Naive thymus-derived CD8-positive, alpha-beta T cell (primary cell): ENCODE measurements around the gene MAPK8IP1. TPM values are rescaled to one million over a fixed set of nuclear protein-coding genes. Genes with fewer than 3 reads are reported as not detected.

Experiments
- ATAC-seq, 2 donors: fragments of 150-1000 bp; cut with Tn5 transposase in 1 of 2; sonication (Bioruptor Pico), chemical (Tn5 transposase) in 1 of 2; 1 replicate in 1 of 2; 2 replicates in 1 of 2; pipeline ENCODE4 v1.10.0; 2021; ENCODE audit warnings: mild to moderate bottlenecking in 2 of 2, moderate library complexity in 2 of 2
- POLR2A ChIA-PET: fragments of 350-600 bp; sonication (Branson Sonifier 250); formaldehyde crosslinking; loops from one replicate; lab custom pipeline; 2021; ENCODE audit warnings: antibody characterized with exemption; lab: Charles Lee
- DNase-seq, 10 donors: peaks; one replicate each; pipeline versions ENCODE4 v3.0.0 to v3.0.0-alpha.2; 2020 to 2022
- H3K27ac Mint-ChIP-seq, 10 donors: one replicate each; pipeline ENCODE4 v1.8.0; 2020 to 2022; ENCODE audit warnings: mild to moderate bottlenecking in 10 of 10, mixed read lengths in 10 of 10, moderate library complexity in 4 of 10, inconsistent platforms in 1 of 10
- H3K27me3 Mint-ChIP-seq, 5 donors: one replicate each; pipeline ENCODE4 v1.8.0; 2021 to 2022; ENCODE audit warnings: mixed read lengths in 5 of 5
- H3K36me3 Mint-ChIP-seq, 3 donors: one replicate each; pipeline ENCODE4 v1.8.0; 2020 to 2022; ENCODE audit warnings: mixed read lengths in 3 of 3, mild to moderate bottlenecking in 2 of 3, inconsistent platforms in 1 of 3
- H3K4me1 Mint-ChIP-seq, 4 donors: one replicate each; pipeline ENCODE4 v1.8.0; 2021 to 2022; ENCODE audit warnings: mixed read lengths in 4 of 4
- H3K4me3 Mint-ChIP-seq, 10 donors: one replicate each; pipeline ENCODE4 v1.8.0; 2020 to 2022; ENCODE audit warnings: mild to moderate bottlenecking in 10 of 10, mixed read lengths in 10 of 10, moderate library complexity in 6 of 10, inconsistent platforms in 1 of 10
- H3K9me3 Mint-ChIP-seq, 9 donors: one replicate each; pipeline ENCODE4 v1.8.0; 2020 to 2022; ENCODE audit warnings: mixed read lengths in 9 of 9, mild to moderate bottlenecking in 3 of 9, inconsistent platforms in 1 of 9, moderate library complexity in 1 of 9
- polyA plus RNA-seq, 3 donors: library from polyadenylated mRNA; unstranded; fragments of 300-500 nt; fragmentation: Illumina TruSeq; gene quantifications; one replicate each; pipeline ENCODE4 v1.2.3, GENCODE V29; 2021
- total RNA-seq, 8 experiments: library from RNA in 2 of 8; stranded (reverse) in 2 of 8; gene quantifications; one replicate each; pipeline ENCODE4 v1.2.3 and lab custom pipeline; 2021 to 2026

The MAPK8IP1 gene
- total and polyA plus RNA-seq, 5 experiments from 2014 or later = 1.6 to 2.1 TPM; not detected in 3

- peak overlapping the region; percentile 94 to 100 (median 98) for H3K27ac Mint-ChIP-seq
- peak overlapping the region; percentile 90 to 98 (median 95) for H3K4me3 Mint-ChIP-seq
- ATAC-seq (no peak), DNase-seq (peak in 1 of 10 donors; percentile 45)
- H3K27me3 Mint-ChIP-seq = peaks cover 0 to 3% (median 0%) of the 10 kb centered on the region in 5 donors
- POLR2A ChIA-PET = interaction anchor here (3.2 to 5.3 kb wide), 2 partner anchors 10 to 72 kb away, joined by 17 to 57 read pairs; partner anchors contain the start of gene CRY2
- peaks cover 0 to 18% (median 0%) of the 10 kb centered on the region in 3 donors for H3K36me3 Mint-ChIP-seq
- peaks cover 20 to 68% (median 63%) of the 10 kb centered on the region in 4 donors for H3K4me1 Mint-ChIP-seq
- H3K9me3 Mint-ChIP-seq = no peaks in the 10 kb centered on the region
Observed at GRCh38 chr11:45918962-45919675, 33.7 kb downstream of the MAPK8IP1 start.

DNA sequence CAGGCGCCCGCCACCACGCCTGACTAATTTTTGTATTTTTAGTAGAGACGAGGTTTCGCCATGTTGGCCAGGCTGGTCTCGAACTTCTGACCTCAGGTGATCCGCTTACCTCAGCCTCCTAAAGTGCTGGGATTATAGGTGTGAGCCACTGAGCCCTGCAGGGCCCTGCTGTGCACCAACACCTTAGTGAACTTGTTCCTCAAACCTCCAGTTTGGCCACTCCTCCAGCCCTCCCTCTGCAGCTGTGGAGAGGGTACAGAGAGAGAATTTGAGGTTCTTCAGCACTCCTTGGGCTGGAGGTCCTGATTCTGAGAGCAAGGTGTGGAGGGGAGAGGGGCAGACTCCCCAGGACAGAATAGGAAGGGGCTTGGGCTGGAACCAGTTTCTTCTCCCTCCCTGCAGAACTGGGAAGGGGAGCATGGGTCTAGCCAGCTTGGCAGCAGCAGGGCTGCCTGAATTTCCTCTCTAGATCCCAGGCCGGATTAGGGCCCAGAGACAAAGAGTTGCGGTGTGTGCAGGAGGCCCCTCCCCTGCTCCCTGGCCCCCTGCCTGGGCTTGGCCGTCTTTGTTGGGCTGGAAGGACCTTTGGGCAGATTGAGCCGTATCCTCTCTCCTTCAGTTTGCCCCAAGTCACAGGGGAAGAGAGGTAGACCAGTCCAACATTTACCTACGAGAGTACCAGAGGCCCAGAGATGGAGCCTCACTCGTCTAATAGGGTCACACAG lies 34.5 kb downstream of the MAPK8IP1 start:
- Mint-ChIP-seq H3K36me3 (peaks cover 0 to 13% (median 0%) of the 10 kb centered on the region in 3 donors), H3K4me1 (peaks cover 23 to 71% (median 66%) of the 10 kb centered on the region in 4 donors), H3K27me3 (peaks cover 0 to 3% (median 0%) of the 10 kb centered on the region in 5 donors), H3K9me3 (no peaks in the 10 kb centered on the region), H3K4me3 (peak overlapping the region; percentile 61 to 98 (median 94)), H3K27ac (peak overlapping the region in 8 of 10 donors; percentile 24 to 95 (median 56))
- DNase-seq = peak in 1 of 10 donors; percentile 24
- POLR2A ChIA-PET = interaction anchor here (5.3 kb wide), 1 partner anchor 9 kb away, joined by 57 read pairs; no protein-coding TSS in a partner anchor
- no peak for ATAC-seq

DNA sequence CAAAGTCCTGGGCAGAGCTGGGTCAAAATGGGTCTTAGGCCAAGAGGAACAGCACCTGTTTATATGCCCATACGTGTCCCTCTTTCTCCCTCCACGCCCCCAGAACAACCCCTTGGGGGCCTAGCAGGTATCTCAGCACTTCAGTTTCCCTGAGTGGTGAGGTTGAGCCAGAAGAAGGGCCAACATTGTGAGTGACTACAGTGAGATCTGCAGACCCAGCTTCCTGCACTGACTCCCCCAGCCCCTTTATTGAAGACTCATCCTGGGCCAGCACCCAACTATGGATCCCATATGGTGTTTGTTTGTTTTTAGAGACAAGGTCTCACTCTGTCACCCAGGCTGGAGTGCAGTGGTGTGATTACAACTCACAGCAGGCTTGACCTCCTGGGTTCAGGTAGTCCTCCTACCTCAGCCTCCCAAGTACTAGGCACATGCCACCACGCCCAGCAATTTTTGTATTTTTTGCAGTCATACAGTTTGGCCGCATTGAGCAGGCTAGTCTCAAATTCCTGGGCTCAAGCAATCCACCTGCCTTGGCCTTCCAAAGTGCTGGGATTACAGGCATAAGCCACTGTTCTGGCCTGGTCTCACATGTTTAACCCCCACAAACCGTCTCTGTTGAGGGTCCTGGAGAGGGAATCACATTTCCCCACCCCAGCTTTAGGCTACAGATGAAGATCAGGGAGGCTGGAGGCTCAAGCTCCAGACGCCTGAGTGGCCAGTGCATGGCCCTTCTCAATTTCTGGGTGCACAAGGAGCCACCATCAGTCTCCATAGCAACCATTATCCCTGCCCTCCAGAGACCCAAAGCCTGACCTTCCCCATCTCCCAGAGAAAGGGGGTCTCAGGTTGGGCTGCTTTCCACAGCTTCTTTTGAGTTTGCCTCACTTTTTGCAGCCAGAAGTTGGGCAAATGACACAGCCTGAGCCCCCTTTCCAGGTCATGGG lies 35.4 kb downstream of the MAPK8IP1 start:
- peaks cover 0 to 5% (median 0%) of the 10 kb centered on the region in 3 donors for H3K36me3 Mint-ChIP-seq
- peak overlapping the region in 8 of 10 donors; percentile 6 to 76 (median 54) for H3K27ac Mint-ChIP-seq
- POLR2A ChIA-PET = interaction anchor here (1.7 kb wide), 1 partner anchor 9 kb away, joined by 5 read pairs; no protein-coding TSS in a partner anchor
- no peak for ATAC-seq
- no peaks in the 10 kb centered on the region for H3K9me3 Mint-ChIP-seq
- peaks cover 23 to 64% (median 59%) of the 10 kb centered on the region in 4 donors for H3K4me1 Mint-ChIP-seq
- peaks cover 0 to 3% (median 0%) of the 10 kb centered on the region in 5 donors for H3K27me3 Mint-ChIP-seq
- peak overlapping the region; percentile 58 to 96 (median 79) for H3K4me3 Mint-ChIP-seq
- peak in 1 of 10 donors; percentile 60 for DNase-seq

GRCh38 chr11:45921561-45922424 lies 36.3 kb downstream of the MAPK8IP1 start:
- Mint-ChIP-seq H3K9me3 (no peaks in the 10 kb centered on the region), H3K4me1 (peaks cover 17 to 54% (median 49%) of the 10 kb centered on the region in 4 donors), H3K4me3 (peak overlapping the region; percentile 58 to 96 (median 79)), H3K36me3 (no peaks in the 10 kb centered on the region), H3K27ac (peak overlapping the region in 7 of 10 donors; percentile 36 to 76 (median 47)), H3K27me3 (peaks cover 0 to 3% (median 0%) of the 10 kb centered on the region in 5 donors)
- POLR2A ChIA-PET = interaction anchor here (0.7 to 2.1 kb wide), 5 partner anchors 8 to 200 kb away, joined by 3 to 6 read pairs (median 5); no protein-coding TSS in a partner anchor
- ATAC-seq (no peak), DNase-seq (peak in 1 of 10 donors; percentile 58)

DNA sequence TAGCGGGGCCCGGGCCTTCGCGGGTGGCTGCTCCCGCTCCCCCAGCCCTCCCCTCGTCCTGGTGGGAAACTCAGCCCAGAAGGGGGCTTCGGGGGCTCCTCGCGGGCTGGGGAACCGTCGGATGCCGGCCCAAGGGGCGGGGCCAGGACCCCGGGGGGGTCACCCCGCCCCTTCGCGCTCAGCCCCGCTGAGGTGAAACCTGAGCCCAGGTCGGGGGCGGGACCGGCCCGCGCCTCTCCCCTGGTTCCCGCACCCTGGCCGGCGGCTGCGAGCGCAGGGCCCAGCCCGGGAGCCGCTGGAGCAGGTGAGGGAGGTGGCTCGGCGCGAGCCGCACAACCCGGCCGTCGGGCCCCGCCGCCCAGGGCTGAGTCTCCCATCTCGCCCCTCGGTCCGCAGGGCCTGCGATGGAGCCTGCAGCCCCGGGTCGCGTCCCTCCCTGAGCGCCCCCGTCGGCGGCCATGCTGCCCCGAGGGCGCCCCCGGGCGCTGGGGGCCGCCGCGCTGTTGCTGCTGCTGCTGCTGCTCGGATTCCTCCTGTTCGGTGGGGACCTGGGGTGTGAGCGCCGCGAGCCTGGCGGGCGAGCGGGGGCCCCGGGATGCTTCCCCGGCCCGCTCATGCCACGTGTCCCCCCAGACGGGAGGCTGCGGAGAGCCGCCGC lies 37.1 kb downstream of the MAPK8IP1 start, which contains the start of gene LARGE2:
LARGE2 (plus strand) TSS at position 232 of the 658 bp plus-strand sequence; CDS start at position 459, 227 bp downstream.
- peaks cover 0 to 3% (median 0%) of the 10 kb centered on the region in 5 donors for H3K27me3 Mint-ChIP-seq
- DNase-seq (peak in 7 of 10 donors; percentile 21 to 63 (median 31)), ATAC-seq (peak in 1 of 2 donors; percentile 10)
- H3K27ac Mint-ChIP-seq = peak within 1 kb of the TSS in 9 of 10 donors; percentile 47 to 88 (median 68)
- peak within 1 kb of the TSS; percentile 78 to 96 (median 85) for H3K4me3 Mint-ChIP-seq
- H3K4me1 Mint-ChIP-seq = peaks cover 20 to 54% (median 51%) of the 10 kb centered on the region in 4 donors
- POLR2A ChIA-PET = interaction anchor here (0.7 to 2.1 kb wide), 6 partner anchors 8 to 199 kb away, joined by 3 to 6 read pairs (median 4); no protein-coding TSS in a partner anchor
- H3K36me3 Mint-ChIP-seq = no peaks in the 10 kb centered on the region
- H3K9me3 Mint-ChIP-seq = no peaks in the 10 kb centered on the region

GRCh38 chr11:45924036-45924915 lies 38.8 kb downstream of the MAPK8IP1 start:
- peaks cover 0 to 3% (median 0%) of the 10 kb centered on the region in 5 donors for H3K27me3 Mint-ChIP-seq
- ATAC-seq (no peak), DNase-seq (peak in 1 of 10 donors; percentile 58)
- H3K4me3 Mint-ChIP-seq = peak overlapping the region; percentile 51 to 91 (median 78)
- peaks cover 16 to 52% (median 41%) of the 10 kb centered on the region in 4 donors for H3K4me1 Mint-ChIP-seq
- POLR2A ChIA-PET = interaction anchor here (1.2 kb wide), 1 partner anchor 8 kb away, joined by 3 read pairs; no protein-coding TSS in a partner anchor
- no peaks in the 10 kb centered on the region for H3K36me3 Mint-ChIP-seq
- peak overlapping the region in 7 of 10 donors; percentile 52 to 84 (median 69) for H3K27ac Mint-ChIP-seq
- H3K9me3 Mint-ChIP-seq = no peaks in the 10 kb centered on the region

DNA sequence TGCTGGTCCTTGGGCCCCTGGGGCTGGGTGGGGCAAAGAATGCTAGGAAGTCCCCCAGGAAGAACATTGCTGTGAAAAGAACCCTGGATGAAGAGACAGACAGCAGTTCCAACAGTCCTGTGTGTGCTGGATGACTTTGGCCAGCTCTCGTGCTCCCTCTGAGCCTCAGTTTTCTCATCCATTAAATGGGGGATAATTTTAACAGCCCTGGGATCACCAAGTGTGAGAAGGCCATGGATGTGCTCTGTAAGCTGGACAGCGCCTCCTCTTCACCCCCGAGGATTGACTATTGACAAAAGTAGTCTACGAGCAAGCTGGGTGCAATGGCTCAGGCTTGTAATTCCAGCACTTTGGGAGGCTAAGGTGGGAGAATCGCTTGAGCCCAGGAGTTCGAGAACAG lies 39.5 kb downstream of the MAPK8IP1 start:
- peaks cover 0 to 3% (median 0%) of the 10 kb centered on the region in 5 donors for H3K27me3 Mint-ChIP-seq
- H3K9me3 Mint-ChIP-seq = no peaks in the 10 kb centered on the region
- DNase-seq (no peak), ATAC-seq (no peak)
- no peaks in the 10 kb centered on the region for H3K36me3 Mint-ChIP-seq
- peak overlapping the region in 6 of 10 donors; percentile 59 to 91 (median 82) for H3K4me3 Mint-ChIP-seq
- POLR2A ChIA-PET = no interaction called here
- H3K27ac Mint-ChIP-seq = peak overlapping the region in 1 of 10 donors; percentile 78
- H3K4me1 Mint-ChIP-seq = peaks cover 17 to 50% (median 41%) of the 10 kb centered on the region in 4 donors

- Mint-ChIP-seq H3K4me3 (peak overlapping the region in 2 of 10 donors; percentile 4 to 26), H3K36me3 (no peaks in the 10 kb centered on the region), H3K4me1 (peaks cover 23 to 50% (median 41%) of the 10 kb centered on the region in 4 donors), H3K9me3 (no peaks in the 10 kb centered on the region), H3K27ac (peak overlapping the region in 1 of 10 donors; percentile 43), H3K27me3 (peaks cover 0 to 3% (median 0%) of the 10 kb centered on the region in 5 donors)
- no peak for ATAC-seq
- DNase-seq = no peak
- POLR2A ChIA-PET = interaction anchor here (6.3 kb wide), 1 partner anchor 8 kb away, joined by 57 read pairs; the partner anchor contains the start of gene PEX16
Observed at GRCh38 chr11:45925550-45925949, 40.1 kb downstream of the MAPK8IP1 start.

DNA sequence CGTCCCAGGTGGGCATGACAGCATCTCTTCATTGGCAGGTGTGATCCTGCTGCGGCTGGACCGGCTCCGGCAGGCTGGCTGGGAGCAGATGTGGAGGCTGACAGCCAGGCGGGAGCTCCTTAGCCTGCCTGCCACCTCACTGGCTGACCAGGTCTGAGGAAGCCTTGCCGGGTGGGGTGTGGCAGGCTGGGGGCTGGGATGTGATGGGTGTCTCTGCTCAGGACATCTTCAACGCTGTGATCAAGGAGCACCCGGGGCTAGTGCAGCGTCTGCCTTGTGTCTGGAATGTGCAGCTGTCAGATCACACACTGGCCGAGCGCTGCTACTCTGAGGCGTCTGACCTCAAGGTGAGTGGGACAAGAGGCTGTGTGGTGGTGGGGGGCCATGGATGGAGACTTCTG lies 40.5 kb downstream of the MAPK8IP1 start:
- Mint-ChIP-seq H3K36me3 (no peaks in the 10 kb centered on the region), H3K4me1 (peaks cover 25 to 50% (median 42%) of the 10 kb centered on the region in 4 donors), H3K9me3 (no peaks in the 10 kb centered on the region), H3K4me3 (peak overlapping the region in 2 of 10 donors; percentile 4 to 26), H3K27me3 (peaks cover 0 to 3% (median 0%) of the 10 kb centered on the region in 5 donors), H3K27ac (peak overlapping the region in 2 of 10 donors; percentile 20 to 43)
- no peak for ATAC-seq
- POLR2A ChIA-PET = interaction anchor here (6.3 kb wide), 1 partner anchor 9 kb away, joined by 57 read pairs; the partner anchor contains the start of gene PEX16
- peak in 1 of 10 donors; percentile 51 for DNase-seq
